GM18498 (cell line): ENCODE data around the gene LFNG.

Experiments used
- ATAC-seq: cut with Tn5 transposase; IDR thresholded peaks from one replicate; pipeline ENCODE4 v1.9.1; 2021; ENCODE audit warnings: mild to moderate bottlenecking, moderate library complexity; ENCODE audit not compliant: unreplicated experiment

The LFNG gene

DNA sequence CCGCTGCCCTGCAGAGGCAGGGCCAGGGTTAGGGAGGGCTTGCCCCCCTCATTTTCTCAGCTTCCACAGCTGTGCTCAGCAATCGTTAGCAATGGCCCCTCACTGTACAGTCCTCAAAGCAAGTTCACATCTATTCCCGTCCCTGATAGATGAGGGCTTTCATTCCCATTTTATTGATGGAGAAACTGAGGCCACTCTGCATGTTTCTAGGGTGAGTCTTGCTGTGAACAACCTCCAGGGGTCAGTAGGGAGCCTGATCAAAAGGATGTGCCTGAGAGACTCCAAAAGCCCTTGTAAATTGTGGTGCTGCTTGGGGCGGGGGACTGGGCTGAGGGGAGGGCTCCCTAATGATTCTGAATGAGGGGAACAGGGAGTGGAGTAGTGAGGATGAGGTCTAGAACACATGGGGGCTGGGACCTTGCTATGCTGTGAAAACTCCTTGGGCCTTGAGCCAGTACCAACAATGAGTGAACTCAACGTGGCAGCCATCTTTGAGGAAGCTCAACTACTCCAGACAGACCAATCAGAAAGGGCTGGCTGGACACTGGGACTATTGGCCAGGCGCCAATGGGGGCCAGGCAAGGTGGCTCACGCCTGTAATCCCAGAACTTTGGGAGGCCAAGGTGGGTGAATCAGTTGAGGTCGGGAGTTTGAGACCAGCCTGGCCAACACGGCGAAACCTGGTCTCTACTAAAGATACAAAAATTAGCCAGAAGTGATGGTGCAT is 36.7 kb upstream of the LFNG start:
- ATAC-seq: no peak

DNA sequence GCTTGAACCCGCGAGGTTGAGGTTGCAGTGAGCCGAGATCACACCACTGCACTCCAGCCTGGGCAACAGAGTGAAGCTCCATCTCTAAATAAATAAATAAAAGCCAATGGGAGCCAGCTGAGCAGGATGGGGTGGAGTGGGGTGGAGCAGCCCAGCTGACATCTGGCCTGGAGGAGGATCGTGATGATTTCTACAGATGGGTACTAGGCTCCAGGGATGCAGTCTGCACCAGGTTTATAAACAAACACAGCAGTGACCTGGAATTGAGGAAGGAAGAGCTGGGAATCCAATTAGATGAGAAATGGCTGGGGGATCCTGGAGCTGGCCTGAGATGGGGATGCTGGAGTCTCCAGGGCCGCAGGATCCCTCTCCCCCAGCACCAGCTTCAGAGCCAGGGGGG is 36.1 kb upstream of the LFNG start:
- no peak for ATAC-seq

DNA sequence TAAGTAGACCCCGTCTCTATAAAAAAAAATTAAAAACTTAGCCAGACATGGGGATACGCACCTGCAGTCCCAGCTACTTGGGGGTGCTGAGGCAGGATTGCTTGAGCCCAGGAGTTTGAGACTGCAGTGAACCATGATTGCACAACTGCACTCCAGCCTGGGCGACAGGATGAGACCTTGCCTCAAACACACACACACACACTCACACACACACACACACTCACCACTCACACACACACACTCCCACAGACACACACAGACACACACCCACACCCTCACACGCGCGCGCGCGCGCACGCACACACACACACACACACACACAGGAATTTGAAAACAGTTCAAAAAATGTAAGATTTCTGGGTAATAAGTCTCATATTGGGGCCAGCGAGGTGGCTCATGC is 34.7 kb upstream of the LFNG start:
- no peak for ATAC-seq

DNA sequence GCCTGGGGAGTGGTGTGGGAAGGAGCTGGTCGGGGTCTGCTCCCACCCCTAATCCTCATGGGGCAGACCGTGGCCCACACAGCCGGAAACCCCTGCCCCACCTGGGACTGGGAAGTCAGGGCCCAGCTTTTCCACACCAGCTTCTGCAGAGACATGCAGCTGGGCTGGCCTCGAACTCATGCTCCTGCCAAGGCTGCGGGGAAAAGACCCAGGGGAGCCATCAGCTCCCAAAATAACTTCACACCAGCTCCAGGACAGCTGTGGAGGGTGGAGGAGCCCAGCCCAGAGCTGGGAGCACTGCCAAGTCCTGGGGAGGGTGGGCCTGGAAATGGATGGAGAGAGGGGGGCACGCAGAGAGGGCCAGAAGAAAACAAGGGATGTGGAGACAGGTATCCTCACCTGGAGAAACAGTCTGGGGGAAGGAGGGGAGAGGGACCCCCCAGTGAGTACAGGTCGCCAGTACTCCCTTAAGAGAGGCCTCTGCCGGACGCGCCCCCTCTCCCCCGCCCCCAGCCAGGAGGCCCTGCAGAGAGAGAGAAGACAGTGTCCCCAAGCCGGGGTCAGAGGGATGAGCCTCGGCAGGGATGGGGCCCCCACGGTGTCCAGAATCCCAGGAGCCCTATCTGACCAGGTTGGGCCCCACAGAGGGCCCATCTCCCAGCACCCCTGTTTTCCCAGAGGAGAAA is 31.8 kb upstream of the LFNG start:
- no peak for ATAC-seq

DNA sequence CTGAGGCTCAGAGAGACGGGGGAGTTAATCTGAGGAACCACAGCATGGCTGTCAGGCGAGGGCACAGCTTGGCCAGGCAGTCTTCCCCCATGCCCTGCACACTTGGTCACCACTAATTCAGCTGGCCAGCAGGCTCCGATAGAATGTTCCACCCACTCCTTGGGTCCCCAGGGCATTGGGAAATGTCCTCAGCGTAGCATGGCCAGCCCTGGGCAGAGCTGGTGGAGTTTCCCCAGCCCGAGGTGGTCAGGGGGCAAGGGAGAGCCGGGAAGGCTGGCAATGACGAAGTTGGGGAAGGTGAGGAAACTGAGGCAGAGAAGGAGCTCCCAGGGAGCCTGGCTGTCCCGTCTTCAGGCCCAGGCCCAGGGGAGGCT is 31.3 kb upstream of the LFNG start:
- ATAC-seq: no peak

DNA sequence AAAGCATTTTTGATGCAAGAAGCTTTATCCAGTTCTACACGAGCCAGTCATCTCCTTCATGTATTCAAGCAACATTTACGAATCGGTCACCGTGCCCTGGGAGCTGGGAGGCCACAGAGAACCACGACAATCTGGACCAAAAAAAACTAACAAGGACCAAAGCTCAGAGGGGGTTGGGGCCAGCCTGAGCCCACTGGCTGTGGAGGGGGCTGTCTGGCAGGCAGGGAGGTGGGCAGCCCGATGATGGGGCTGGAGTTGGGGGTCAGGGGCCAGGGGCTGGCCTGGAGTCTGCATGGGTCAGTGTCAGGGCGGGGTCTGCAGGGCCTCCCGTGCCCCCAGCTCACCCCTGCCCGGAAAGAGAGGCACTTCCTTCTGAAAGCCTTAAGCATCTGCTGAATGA is 30.9 kb upstream of the LFNG start:
- ATAC-seq: no peak

DNA sequence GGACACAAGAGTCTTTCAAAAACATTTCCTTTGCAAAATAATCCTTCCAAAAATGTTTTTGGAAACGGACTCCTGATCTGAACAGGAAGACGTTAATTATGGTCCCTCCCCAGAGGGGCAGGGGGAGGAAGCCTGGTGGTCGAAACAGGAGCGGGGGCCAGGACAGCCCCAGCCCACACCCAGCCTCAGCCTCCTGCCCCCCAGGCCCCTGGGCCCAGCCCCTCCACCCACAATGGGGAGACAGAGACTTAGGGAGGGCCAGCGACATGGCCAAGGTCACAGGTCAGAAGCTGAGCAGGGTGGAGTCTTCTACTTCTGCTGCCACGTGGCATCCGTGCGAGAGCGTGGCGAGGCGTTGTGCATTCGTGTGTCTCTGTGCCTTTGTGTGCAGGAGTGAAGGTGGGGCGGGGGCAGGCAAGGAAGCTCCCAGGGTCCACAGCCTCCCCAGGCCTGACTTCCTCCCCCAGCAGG is 29.4 kb upstream of the LFNG start:
- ATAC-seq: no peak

DNA sequence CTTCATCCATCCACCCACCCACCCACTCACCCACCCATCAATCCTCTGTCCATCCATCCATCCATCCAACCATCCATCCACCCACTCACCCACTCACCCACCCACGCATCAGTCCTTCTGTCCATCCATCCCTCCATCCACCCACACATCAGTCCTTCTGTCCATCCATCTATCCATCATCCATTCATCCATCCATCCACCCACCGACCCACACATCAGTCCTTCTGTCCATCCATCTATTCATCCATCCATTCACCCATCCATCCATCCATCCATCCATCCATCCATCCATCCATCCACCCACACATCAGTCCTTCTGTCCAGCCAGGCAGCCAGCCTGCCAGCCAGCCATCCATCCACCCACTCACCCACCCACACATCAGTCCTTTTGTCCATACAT is 27.5 kb upstream of the LFNG start:
- ATAC-seq: no peak

DNA sequence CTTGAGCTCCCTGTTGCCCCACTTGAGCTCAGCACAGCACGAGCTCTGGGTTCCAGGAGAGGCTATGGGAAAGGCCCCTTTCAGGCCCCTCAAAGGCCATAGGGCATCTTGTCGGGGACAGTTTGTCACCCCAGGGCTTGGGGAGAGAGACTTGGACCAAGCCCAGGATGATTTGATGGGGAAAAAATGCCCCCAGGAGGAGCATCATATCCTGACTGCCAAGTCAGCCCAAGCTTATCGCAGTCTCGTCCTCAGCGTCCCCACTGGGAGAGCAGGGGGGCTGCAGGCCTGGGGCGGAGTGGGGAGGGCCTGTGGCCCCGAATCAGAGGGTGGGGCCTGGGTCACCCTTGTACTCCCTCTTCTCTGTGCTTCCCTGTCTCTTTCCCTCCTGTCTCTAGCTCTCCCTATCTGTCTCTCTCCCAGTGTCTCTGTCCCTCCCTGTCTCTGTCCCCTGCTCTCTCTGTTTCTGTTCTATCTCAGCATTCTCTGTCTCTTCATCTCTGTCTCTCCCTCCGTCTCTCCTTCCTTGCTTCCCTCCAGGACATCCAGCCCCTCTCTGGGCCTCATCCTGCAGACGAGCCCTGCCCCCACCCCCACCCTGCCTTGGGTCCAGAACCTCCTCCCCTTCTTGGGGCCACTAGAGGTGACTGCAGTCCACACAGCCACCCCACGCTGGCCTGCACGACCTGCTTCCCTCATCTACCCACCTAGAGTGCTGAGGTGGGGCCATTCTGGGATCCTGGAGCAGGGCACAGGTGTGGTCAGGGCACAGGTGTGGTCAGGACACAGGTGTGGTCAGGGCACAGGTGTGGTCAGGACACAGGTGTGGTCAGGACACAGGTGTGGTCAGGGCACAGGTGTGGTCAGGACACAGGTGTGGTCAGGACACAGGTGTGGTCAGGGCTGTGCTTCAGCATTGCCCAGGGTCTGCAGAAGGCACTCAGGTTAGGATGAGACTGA is 26.1 kb upstream of the LFNG start:
- no peak for ATAC-seq

DNA sequence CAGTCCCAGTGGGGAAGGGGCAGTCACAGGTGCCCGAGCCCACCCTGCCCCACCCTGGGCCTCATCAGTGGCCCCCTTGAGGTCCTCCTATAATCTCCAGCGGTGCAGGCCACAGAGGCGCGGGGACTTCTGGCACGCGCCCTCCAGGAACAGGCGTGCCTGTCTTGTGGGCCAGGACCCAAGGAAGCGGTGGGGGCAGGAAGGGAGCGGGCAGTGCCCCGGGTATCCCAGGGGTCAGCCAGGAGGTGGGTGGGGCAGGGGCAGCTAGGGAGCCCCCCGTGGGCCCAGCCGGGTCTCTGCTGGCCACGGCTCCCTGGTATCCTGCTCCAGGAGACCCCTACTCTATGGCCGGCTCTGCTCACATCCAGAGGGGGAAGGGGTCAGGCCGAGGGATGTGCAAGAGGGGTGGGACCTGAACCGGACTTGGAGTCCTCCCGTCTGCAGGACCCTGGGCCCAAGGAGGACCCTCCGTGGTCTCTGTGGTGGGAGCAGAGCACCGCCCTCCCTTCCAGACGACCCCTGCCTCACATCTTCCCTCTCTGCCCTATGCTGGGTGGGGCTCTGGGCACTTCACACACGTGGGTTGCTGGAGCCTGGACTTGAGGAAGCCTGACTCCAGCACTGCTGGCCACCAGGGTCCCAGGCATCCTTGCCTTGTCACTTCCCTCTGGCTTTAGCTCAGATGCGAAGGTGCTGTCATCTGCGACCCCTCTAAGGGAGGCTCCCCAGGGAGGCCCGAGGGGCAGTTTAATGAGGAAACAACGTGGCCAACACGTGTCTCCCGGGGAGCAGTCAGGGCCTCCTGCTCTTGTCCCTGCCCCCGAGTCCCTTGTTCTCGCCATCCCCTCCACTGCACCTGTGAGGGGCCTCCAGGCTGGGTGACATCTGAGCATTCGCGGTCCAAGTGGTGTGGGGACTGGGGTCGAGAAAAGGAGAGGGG is 25.1 kb upstream of the LFNG start:
- ATAC-seq: no peak

DNA sequence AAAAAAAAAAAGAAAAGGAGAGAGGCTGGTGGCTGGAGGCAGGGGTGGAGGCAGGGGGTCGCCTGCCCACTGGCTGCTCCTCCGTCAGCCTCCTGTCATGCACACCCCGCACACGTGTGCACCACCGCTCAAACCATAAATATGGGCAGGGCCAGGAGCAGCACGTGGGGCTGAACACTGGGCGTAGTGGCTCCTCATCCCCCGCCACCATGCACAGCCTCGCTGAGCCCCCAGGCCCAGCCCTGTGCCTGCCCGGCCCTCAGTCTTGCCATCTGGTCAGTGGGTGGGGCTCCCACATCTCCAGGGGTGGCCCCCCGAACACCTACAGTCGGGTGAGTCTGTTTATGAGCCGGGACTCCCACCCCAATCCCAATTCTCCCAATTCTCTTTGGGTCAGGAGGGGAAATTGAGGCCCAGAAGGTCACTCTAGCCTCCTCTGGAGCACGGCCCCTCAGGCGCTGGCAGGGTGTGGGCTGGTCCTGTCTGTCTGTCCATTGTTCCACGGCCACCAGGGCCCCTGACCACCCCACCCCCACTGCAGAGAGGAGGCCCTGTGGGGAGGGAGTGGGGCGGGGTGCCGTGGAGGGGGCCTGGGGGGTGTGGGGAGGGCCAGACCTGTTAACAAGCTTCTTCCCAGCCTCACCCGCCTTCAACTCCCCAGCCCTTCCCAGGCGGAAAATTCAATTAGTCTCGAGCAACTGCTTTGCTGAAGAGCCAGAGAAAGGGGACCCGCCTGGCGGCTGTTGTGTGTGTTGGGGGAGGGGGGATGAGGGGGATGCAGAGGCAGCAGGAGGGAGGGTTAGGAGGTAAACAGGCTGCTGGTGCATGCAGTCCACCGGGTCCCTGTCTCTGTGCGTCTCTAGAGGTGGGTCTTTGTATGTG is 23.9 kb upstream of the LFNG start:
- no peak for ATAC-seq

DNA sequence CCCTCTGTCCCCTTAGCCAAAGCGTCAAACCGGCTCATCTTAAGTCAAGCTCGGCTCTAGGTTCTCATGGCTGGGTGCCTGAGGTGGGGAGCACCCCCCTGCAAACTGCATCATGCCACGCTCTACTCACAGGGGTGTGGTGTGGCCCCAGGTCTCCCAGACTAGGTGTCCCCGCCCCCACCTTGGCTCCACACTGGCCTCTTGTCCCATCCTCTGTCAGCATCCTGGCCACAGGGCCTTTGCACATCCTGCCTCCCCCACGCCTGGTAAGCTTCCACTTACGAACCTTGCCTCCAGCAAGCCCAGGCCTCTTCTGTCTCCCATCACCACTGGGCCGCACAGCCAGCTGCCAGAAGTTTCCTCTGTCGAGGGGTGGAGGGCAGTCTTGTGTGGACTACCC is 23.2 kb upstream of the LFNG start:
- no peak for ATAC-seq

DNA sequence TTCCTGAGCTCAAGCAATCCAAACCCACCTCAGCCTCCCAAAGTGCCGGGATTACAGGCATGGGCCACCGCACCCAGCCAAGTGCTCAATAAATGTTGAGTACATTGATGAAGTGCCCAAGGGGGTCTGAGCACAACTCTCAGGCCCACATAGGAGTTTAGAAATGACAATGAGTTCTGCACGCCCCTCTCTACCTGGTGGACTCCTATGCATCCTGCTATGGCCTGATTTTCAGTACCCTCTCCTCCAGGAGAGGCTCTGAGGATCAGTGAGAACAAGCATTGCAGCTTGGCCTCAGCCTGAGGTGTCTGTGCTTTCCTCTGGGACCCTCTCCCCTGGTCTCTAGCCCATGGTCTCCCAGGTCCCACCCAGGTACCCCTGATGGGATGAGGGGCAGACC is 22.5 kb upstream of the LFNG start:
- no peak for ATAC-seq

DNA sequence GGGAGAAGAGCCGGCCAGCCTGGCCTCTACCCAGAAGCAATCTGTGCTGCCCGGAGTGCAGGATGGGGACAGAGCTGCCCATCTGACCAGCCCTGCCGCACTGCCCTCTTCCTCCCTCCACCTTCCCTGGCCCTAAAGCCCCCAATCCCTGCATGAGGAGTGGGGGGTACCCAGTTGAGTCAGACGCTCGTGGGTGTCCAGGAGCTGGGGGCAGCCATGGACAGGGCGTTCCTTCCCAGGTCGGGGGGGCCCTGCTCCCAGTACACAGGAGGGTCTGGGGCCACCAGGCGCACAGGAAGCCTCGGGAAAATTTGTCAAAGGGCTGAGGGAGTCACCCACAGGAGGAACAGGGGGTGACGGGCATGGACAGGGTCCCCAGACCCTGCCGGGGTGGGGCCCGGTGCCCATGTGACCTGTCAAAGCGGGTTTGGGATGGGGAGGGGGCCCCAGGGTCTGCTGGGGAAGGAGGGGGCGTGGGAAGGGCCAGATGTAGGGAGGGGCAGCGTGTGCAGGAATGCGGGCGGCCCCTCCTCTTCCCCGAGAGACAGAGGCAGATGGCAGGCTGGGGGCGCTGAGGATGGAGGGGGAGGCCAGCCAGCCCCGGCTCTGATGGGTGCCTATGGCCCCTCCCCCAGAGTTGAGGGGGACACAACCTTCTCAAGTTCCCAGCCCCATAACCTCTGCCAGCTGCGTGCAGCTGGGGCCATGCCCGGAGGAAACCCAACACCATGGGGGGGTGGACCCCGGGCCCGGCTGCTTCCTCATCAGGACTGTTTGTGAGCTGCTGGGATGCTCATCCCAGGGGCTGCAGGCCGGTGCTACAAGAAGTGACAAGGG is 21.9 kb upstream of the LFNG start:
- no peak for ATAC-seq

DNA sequence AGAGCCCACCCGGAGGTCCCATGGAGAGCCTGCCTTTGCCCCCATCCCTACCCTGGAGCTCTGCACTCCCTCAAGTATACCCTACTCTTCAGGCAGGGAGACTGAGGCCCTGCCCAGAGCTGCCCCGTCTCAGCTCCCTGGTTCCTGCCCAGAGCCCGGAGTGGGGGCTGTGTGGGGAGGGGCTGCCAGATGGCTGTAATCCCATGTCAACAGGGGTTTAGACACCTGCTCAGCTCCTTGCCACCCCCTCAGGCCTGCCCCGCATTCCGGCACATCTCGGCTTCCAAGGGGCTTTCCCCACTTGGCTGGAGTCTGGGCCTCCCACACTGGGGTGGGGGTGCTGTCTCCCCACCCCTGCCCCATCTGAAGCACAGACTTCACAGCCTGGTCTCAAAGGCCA is 20.9 kb upstream of the LFNG start:
- no peak for ATAC-seq

DNA sequence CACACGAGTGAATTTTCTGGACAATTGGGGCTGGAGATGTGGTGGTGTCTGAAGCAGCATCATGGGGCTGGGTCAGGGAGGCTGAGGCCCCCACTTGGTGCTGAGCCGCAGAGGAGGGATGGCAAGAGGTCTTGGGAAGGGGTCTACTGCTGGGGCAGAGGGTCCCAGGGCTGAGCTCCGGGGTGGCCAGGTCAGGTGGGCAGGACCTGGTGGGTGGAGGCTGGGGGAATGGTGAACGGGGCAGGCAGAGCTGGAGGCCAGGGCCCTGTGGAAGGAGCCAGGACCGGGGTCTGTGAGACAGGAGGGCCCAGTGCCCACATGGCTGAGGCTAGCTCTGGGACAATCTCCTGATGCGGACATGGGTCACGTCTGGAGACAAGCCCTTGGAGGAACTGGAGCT is 20.4 kb upstream of the LFNG start:
- ATAC-seq: no peak

DNA sequence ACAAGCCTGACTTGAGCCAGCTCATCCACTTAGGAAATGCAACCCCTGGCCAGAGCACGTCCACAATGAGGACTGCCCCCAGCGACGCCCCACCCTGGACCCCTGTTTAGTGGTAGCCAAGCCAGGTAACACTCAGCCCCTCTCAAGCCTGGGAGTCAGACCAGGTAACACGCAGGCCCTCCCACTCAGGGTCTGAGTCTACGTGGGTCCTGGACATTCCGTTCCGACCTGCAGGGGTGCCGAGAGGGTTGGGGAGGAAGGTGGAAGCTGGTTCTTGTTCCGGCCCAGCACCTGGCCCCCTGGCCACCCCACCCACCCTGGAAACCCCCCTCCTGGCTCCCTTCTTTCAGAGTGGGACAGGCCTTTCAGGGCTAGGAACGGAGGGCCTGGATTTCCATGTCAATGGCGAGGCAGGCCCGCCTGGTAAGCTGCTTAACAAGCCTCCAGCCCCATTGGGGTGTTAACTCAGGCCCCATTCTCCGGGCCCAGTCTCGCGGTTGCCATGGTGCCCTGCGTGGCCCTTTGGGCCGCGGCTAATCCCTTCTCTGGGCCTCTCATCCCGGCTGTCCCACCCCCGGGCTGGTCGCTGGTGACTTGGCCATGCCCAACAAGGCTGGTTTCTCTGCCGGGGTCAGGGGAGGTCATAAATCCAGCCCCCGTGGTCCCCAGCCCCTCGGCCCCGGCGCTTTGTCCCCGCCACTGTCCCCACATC is 19.7 kb upstream of the LFNG start:
- ATAC-seq: no peak

DNA sequence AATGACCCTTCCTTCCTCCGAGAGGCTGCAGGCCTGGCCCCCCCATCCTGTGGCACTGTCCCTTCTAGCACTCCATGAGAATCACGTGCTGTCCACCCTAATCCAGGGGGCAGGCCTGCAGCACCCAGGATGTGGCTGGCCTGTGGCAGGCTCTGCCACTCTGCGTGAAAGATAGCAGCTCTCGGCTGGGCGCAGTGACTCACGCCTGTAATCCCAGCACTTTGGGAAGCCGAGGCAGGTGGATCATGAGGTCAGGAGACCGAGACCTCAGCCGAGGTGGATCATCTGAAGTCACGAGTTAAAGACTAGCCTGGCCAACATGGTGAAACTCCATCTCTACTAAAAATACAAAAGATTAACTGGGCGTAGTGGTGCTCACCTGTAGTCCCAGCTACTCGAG is 18.9 kb upstream of the LFNG start:
- ATAC-seq: no peak
